BJ (cell line): ENCODE results near the gene DNAAF1. TPM values are rescaled to one million over a fixed set of nuclear protein-coding genes. Genes with fewer than 3 reads are reported as not detected.

Source experiments
- CTCF ChIA-PET: fragments of 350-600 bp; formaldehyde crosslinking; extraction: SDS; loops from one replicate; lab custom pipeline; 2021; ENCODE audit warnings: antibody characterized with exemption, inconsistent platforms; lab: Yijun Ruan, JAX
- POLR2A ChIA-PET: fragments of 300-600 bp; sonication (Branson Sonifier 250); formaldehyde crosslinking; extraction: SDS; loops from one replicate; lab custom pipeline; 2021; ENCODE audit warnings: antibody characterized with exemption; lab: Charles Lee
- DNase-seq: peaks from one replicate; pipeline ENCODE4 v3.0.0-alpha.2; 2011; ENCODE audit warnings: low read depth
- H3K27me3 ChIP-seq: 2 replicates; pipeline ENCODE4 v1.6.0; 2011; ENCODE audit warnings: low read length; ENCODE audit not compliant: control insufficient read depth, insufficient read depth
- H3K36me3 ChIP-seq: 2 replicates; pipeline ENCODE4 v1.5.1; 2011; ENCODE audit warnings: low read length; ENCODE audit not compliant: control insufficient read depth, insufficient read depth
- H3K4me3 ChIP-seq: 2 replicates; pipeline ENCODE4 v1.5.1; 2011; ENCODE audit warnings: low read depth, mild to moderate bottlenecking, control low read depth, low read length
- CTCF ChIP-seq: IDR thresholded peaks from 2 replicates; pipeline ENCODE4 v1.5.1; 2011; ENCODE audit warnings: low read depth, mild to moderate bottlenecking, control low read depth, inconsistent platforms, low read length, moderate library complexity; ENCODE audit not compliant: insufficient read depth
- polyA minus RNA-seq: library from RNA; depleted of rRNA, polyadenylated mRNA; stranded (reverse); fragments of >200 nt; gene quantifications from 2 replicates; pipeline ENCODE4 v1.2.3, GENCODE V29; 2011; rRNA and poly(A)+ RNA removed
- polyA plus RNA-seq: library from polyadenylated mRNA; depleted of rRNA; stranded (reverse); fragments of >200 nt; gene quantifications from 2 replicates; pipeline ENCODE4 v1.2.3, GENCODE V29; 2011; rRNA removed

Gene DNAAF1
- polyA plus RNA-seq (not detected in 2 replicates), polyA minus RNA-seq (not detected in 2 replicates)

- ChIA-PET POLR2A (no interaction called here), CTCF (interaction anchor here (0.9 to 2.1 kb wide), 5 partner anchors 11 to 60 kb away, joined by 3 to 8 read pairs (median 4); partner anchors contain the start of genes MBTPS1 and TAF1C)
- peak; percentile 14 for DNase-seq
- H3K4me3 ChIP-seq, result peak within 1 kb of the TSS; percentile 98
- no peaks in the 10 kb centered on the region for H3K36me3 ChIP-seq
- H3K27me3 ChIP-seq, result peaks cover 2% of the 10 kb centered on the region; the same call in 1 of the 2 replicates
- peak; percentile 10; the same call in 1 of the 2 replicates for TF ChIP-seq CTCF
Observed at GRCh38 chr16:84144859-84145639, at the start of gene DNAAF1, which contains the start of gene HSDL1. Gene DNAAF1 (plus strand): TSS chr16:84145308. CDS start chr16:84145441, 133 bp downstream. Gene HSDL1 (minus strand): TSS chr16:84145177. CDS start chr16:84131321, 13,856 bp downstream.

GRCh38 chr16:84095466-84095865 lies 49.6 kb upstream of the DNAAF1 start:
- Histone ChIP-seq H3K4me3 (no peak overlapping the region), H3K27me3 (no peaks in the 10 kb centered on the region), H3K36me3 (peaks cover 18% of the 10 kb centered on the region)
- POLR2A ChIA-PET, result no interaction called here
- CTCF ChIA-PET, result interaction anchor here (1.7 to 2.1 kb wide), 2 partner anchors 10 to 91 kb away, joined by 3 to 7 read pairs; partner anchors contain the start of gene TAF1C
- no peak for TF ChIP-seq CTCF
- no peak for DNase-seq

- ChIA-PET CTCF (interaction anchor here (0.6 to 1.7 kb wide), 2 partner anchors 12 to 90 kb away, joined by 3 read pairs; partner anchors contain the start of gene TAF1C), POLR2A (no interaction called here)
- no peak for DNase-seq
- TF ChIP-seq CTCF, result no peak
- peaks cover 18% of the 10 kb centered on the region for H3K36me3 ChIP-seq
- H3K4me3 ChIP-seq, result no peak overlapping the region
- no peaks in the 10 kb centered on the region for H3K27me3 ChIP-seq
Observed at GRCh38 chr16:84096447-84097005, 48.6 kb upstream of the DNAAF1 start.

- no peak for TF ChIP-seq CTCF
- Histone ChIP-seq H3K4me3 (no peak overlapping the region), H3K36me3 (peaks cover 7% of the 10 kb centered on the region), H3K27me3 (no peaks in the 10 kb centered on the region)
- ChIA-PET CTCF (interaction anchor here (0.7 to 1.7 kb wide), 3 partner anchors 14 to 88 kb away, joined by 3 to 4 read pairs (median 4); partner anchors contain the start of gene TAF1C), POLR2A (no interaction called here)
- DNase-seq, result no peak
Observed at GRCh38 chr16:84098939-84099338, 46.2 kb upstream of the DNAAF1 start.

DNA sequence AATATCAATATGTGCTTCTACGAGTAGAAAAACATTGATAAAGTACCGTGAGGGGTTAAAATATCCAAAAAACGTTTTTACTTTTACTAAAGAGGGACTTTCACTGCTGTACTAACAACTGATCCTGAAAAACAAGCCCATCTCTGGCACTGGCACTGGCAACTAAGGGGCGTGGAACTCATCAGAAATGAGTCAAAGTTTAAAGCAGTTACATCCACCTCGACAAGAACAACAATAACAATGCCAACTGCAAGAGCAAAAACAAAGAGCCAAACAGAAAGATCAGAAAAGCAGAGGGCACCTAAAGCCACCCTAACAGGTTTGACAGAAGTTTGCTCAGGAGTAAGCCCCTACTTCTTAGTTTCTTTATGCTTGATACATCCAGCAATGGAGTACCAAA lies 41.4 kb upstream of the DNAAF1 start:
- H3K27me3 ChIP-seq, result no peaks in the 10 kb centered on the region
- ChIA-PET POLR2A (no interaction called here), CTCF (no interaction called here)
- peaks cover 2% of the 10 kb centered on the region; the same call in 1 of the 2 replicates for H3K36me3 ChIP-seq
- DNase-seq, result no peak
- TF ChIP-seq CTCF, result no peak
- no peak overlapping the region for H3K4me3 ChIP-seq
